Psoas muscle (tissue), 8 donors: ENCODE results near the gene VGLL4. TPM values are rescaled to one million over a fixed set of nuclear protein-coding genes. Genes with fewer than 3 reads are reported as not detected.

Source experiments
- ATAC-seq, 4 donors: fragments of 200-7000 bp; cut with Tn5 transposase; one replicate each; pipeline ENCODE4 v1.9.1; 2020; ENCODE audit warnings: moderate library complexity in 3 of 4, mild to moderate bottlenecking in 2 of 4
- DNase-seq, 2 donors: peaks; one replicate each; pipeline ENCODE4 v3.0.0-alpha.2; 2020
- H3K27ac ChIP-seq: fragments of 200-600 bp; one replicate; pipeline ENCODE4 v1.8.0; 2022
- H3K27me3 ChIP-seq, 3 donors: fragments of 200-600 bp in 1 of 3; one replicate each; pipeline versions ENCODE4 v1.6.1 to v1.8.0; 2013 to 2022; ENCODE audit warnings: low read length in 2 of 3, mild to moderate bottlenecking in 2 of 3, moderate library complexity in 1 of 3; ENCODE audit not compliant: insufficient read depth in 3 of 3
- H3K36me3 ChIP-seq, 2 donors: fragments of 200-600 bp in 1 of 2; one replicate each; pipeline versions ENCODE4 v1.6.1 to v1.8.0; 2013 to 2022; ENCODE audit warnings: low read depth in 1 of 2, mild to moderate bottlenecking in 1 of 2, moderate library complexity in 1 of 2; ENCODE audit not compliant: insufficient read depth in 1 of 2
- H3K4me1 ChIP-seq: fragments of 200-600 bp; one replicate; pipeline ENCODE4 v1.8.0; 2022
- H3K4me3 ChIP-seq: fragments of 200-600 bp; one replicate; pipeline ENCODE4 v1.8.0; 2022; ENCODE audit warnings: mild to moderate bottlenecking
- H3K9me3 ChIP-seq: fragments of 200-600 bp; one replicate; pipeline ENCODE4 v1.8.0; 2022
- CTCF ChIP-seq: fragments of 200-600 bp; IDR thresholded peaks from one replicate; pipeline ENCODE4 v1.8.0; 2022; ENCODE audit warnings: antibody characterized with exemption
- WGBS, 3 donors: extraction: QIAGEN DNeasy Blood & Tissue Kit; methylation state at CpG; one replicate each; pipeline versions ENCODE4 v1.1.6 to v1.1.7; 2013; 5-methylcytosine and 5-hydroxymethylcytosine counted together
- intact Hi-C, 2 donors: fragments of 100-400 bp; cut with DNase I; formaldehyde crosslinking; loops; one replicate each; pipeline versions ENCODE4 v1.11.0 to v1.14.2; 2022
- polyA plus RNA-seq, 3 donors: library from polyadenylated mRNA; stranded (reverse); fragments of 200-250 nt; gene quantifications; one replicate each; pipeline ENCODE4 v1.2.3, GENCODE V29; 2013
- total RNA-seq, 4 donors: library from RNA; stranded (reverse); fragmentation: NEBNext Ultra II Directional in 2 of 4; extraction: Animal tissue kit (Norgen Biotek cat#: 25700) in 2 of 4; gene quantifications; one replicate each; pipeline versions ENCODE4 v1.2.1 to v1.2.4, GENCODE V29; 2021 to 2023
- donor health status: healthy with polysubstance abuse.
- donor health status: DM: no; HTN: no; CAD: no; lungs with moderate emphysema.
- donor health status: Bipolar disorder and iron deficiency.
- donor health status: healthy.
- donor health status: DM: yes; HTN: yes; CAD: no.
- donor health status: DM: no; HTN: no; CAD: no.
- donor health status: DM: no; HTN: no; CAD: no.
- donor health status: DM: yes; HTN: yes; CAD: no.

The VGLL4 gene
- total and polyA plus RNA-seq, 7 donors = 8.0 to 14.8 (median 11.7) TPM

GRCh38 chr3:11651477-11651876, 7.8 kb upstream of the VGLL4 start:
- Histone ChIP-seq H3K4me3 (no peak overlapping the region), H3K36me3 (no peaks in the 10 kb centered on the region), H3K27me3 (no peaks in the 10 kb centered on the region), H3K9me3 (no peaks in the 10 kb centered on the region), H3K4me1 (peaks cover 3% of the 10 kb centered on the region), H3K27ac (no peak overlapping the region)
- WGBS, 3 donors = 71 to 82% (median 78%) methylated on average over 4 of the region's 4 CpGs
- no peak for ATAC-seq
- no peak for DNase-seq
- TF ChIP-seq CTCF = no peak
- intact Hi-C loops = no loop called here

- Histone ChIP-seq H3K4me1 (peaks cover 3% of the 10 kb centered on the region), H3K9me3 (no peaks in the 10 kb centered on the region), H3K4me3 (no peak overlapping the region), H3K27ac (no peak overlapping the region), H3K27me3 (no peaks in the 10 kb centered on the region), H3K36me3 (no peaks in the 10 kb centered on the region)
- WGBS, 3 donors = 92 to 95% (median 95%) methylated on average over 3 of the region's 3 CpGs
- TF ChIP-seq CTCF = no peak
- intact Hi-C loops = no loop called here
- ATAC-seq (no peak), DNase-seq (no peak)
These were observed 6.7 kb upstream of the VGLL4 start for GRCh38 chr3:11650391-11650790.

- WGBS, 3 donors = 55 to 82% (median 68%) methylated on average over 1 of the region's 1 CpG
- no peak overlapping the region for H3K4me3 ChIP-seq
- no peak for DNase-seq
- no peaks in the 10 kb centered on the region for H3K9me3 ChIP-seq
- TF ChIP-seq CTCF = no peak
- ATAC-seq = no peak
- no peak overlapping the region for H3K27ac ChIP-seq
- peaks cover 3% of the 10 kb centered on the region for H3K4me1 ChIP-seq
- H3K36me3 ChIP-seq = no peaks in the 10 kb centered on the region
- H3K27me3 ChIP-seq = no peaks in the 10 kb centered on the region
- intact Hi-C loops = loop anchor here in 1 of 2 donors (2.0 kb wide), 1 partner anchor 268 kb away; no protein-coding TSS in a partner anchor
These were observed 5.0 kb upstream of the VGLL4 start for GRCh38 chr3:11648735-11649134.

GRCh38 chr3:11643201-11643603, 513 bp downstream of the VGLL4 start:
- peak overlapping the region; percentile 76 for H3K4me3 ChIP-seq
- peak overlapping the region; percentile 98 for H3K27ac ChIP-seq
- H3K4me1 ChIP-seq = peaks cover 32% of the 10 kb centered on the region
- 0 to 1% (median 0%) methylated on average over 18 of the region's 18 CpGs for WGBS, 3 donors
- no peak for TF ChIP-seq CTCF
- peak; percentile 50 to 79 for DNase-seq
- H3K9me3 ChIP-seq = no peaks in the 10 kb centered on the region
- intact Hi-C loops = loop anchor here (2.0 to 5.0 kb wide), 5 partner anchors 41 to 176 kb away; no protein-coding TSS in a partner anchor
- no peaks in the 10 kb centered on the region for H3K27me3 ChIP-seq
- ATAC-seq = peak; percentile 64 to 74 (median 70)
- H3K36me3 ChIP-seq = no peaks in the 10 kb centered on the region
